Bronchial epithelial cell (primary cell): ENCODE measurements around the gene DNAH3. TPM values are rescaled to one million over a fixed set of nuclear protein-coding genes. Genes with fewer than 3 reads are reported as not detected.
"Not testable (repeated sequence)": the region's sequence is repeated elsewhere in the genome, so short reads cannot be mapped to it uniquely, and the experiment has no call there.

Experiments used
- DNase-seq: peaks from one replicate; pipeline ENCODE4 v3.0.0-alpha.2; 2010; ENCODE audit warnings: low read depth
- FAIRE-seq: peaks from 2 replicates; lab custom pipeline; 2011; peaks lifted over from hg19 to GRCh38; lab: Jason Lieb, UNC
- H3K27me3 ChIP-seq: 2 replicates; pipeline ENCODE4 v1.5.1; 2011; ENCODE audit warnings: low read length; ENCODE audit not compliant: control insufficient read depth, insufficient read depth
- H3K36me3 ChIP-seq: 2 replicates; pipeline ENCODE4 v1.5.1; 2011; ENCODE audit warnings: low read length; ENCODE audit not compliant: control insufficient read depth, insufficient read depth
- H3K4me3 ChIP-seq: 2 replicates; pipeline ENCODE4 v1.5.1; 2011; ENCODE audit warnings: mild to moderate bottlenecking, low read depth, low read length, control low read depth
- CTCF ChIP-seq: IDR thresholded peaks from 2 replicates; pipeline ENCODE4 v1.5.1; 2011; ENCODE audit warnings: mild to moderate bottlenecking, moderate library complexity, low read length, control low read depth, inconsistent platforms; ENCODE audit not compliant: insufficient read depth, severe bottlenecking
- total RNA-seq: library from RNA; depleted of rRNA; stranded (reverse); fragments of >200 nt; gene quantifications from 2 replicates; pipeline ENCODE4 v1.2.1, GENCODE V29; 2014

DNAH3 gene
- total RNA-seq, 1 donor from 2014 or later = 0.26 TPM

GRCh38 chr16:21158208-21159110, 7.8 kb upstream of the DNAH3 start, which contains the start of gene LDAF1:
TSS of gene LDAF1 (plus strand) at chr16:21158674. CDS start at chr16:21161183, 2,509 bp downstream.
- FAIRE-seq = no peak
- Histone ChIP-seq H3K36me3 (peaks cover 7% of the 10 kb centered on the region), H3K4me3 (peak within 1 kb of the TSS; percentile 82), H3K27me3 (no peaks in the 10 kb centered on the region)
- TF ChIP-seq CTCF = no peak
- peak; percentile 64 for DNase-seq

- TF ChIP-seq CTCF = no peak
- FAIRE-seq = no peak
Observed at GRCh38 chr16:21157632-21158031, 7.0 kb upstream of the DNAH3 start.

GRCh38 chr16:21156767-21157467, 6.3 kb upstream of the DNAH3 start:
- Histone ChIP-seq H3K36me3 (peaks cover 7% of the 10 kb centered on the region), H3K4me3 (no peak overlapping the region), H3K27me3 (no peaks in the 10 kb centered on the region)
- TF ChIP-seq CTCF = peak; percentile 69
- no peak for FAIRE-seq
- peak; percentile 73 for DNase-seq

More at GRCh38 chr16:21157632-21158031, 7.0 kb upstream of the DNAH3 start:
- Histone ChIP-seq H3K36me3 (peaks cover 7% of the 10 kb centered on the region), H3K27me3 (no peaks in the 10 kb centered on the region), H3K4me3 (no peak overlapping the region)
- DNase-seq = no peak

GRCh38 chr16:21156011-21156410, 5.4 kb upstream of the DNAH3 start:
- H3K36me3 ChIP-seq, DNase-seq, FAIRE-seq: not testable (repeated sequence)

GRCh38 chr16:21153124-21153729, 2.6 kb upstream of the DNAH3 start:
- not testable (repeated sequence) for FAIRE-seq, H3K27me3 ChIP-seq, H3K4me3 ChIP-seq, DNase-seq, H3K36me3 ChIP-seq

More at GRCh38 chr16:21156011-21156410, 5.4 kb upstream of the DNAH3 start:
- H3K4me3 ChIP-seq, H3K27me3 ChIP-seq: not testable (repeated sequence)

- H3K4me3 ChIP-seq, DNase-seq, H3K27me3 ChIP-seq, FAIRE-seq, H3K36me3 ChIP-seq: not testable (repeated sequence)
Observed at GRCh38 chr16:21152160-21153030, 1.7 kb upstream of the DNAH3 start.
